Keratinocyte (primary cell): ENCODE results near the gene ZNF12. TPM values are rescaled to one million over a fixed set of nuclear protein-coding genes. Genes with fewer than 3 reads are reported as not detected.
"Not testable (repeated sequence)": the region's sequence is repeated elsewhere in the genome, so short reads cannot be mapped to it uniquely, and the experiment has no call there.

ENCODE experiments used
- DNase-seq: peaks from one replicate; pipeline ENCODE4 v3.0.0-alpha.2; 2011; ENCODE audit warnings: low read depth, missing footprints, low spot score
- FAIRE-seq: peaks from 2 replicates; lab custom pipeline; 2011; peaks lifted over from hg19 to GRCh38; lab: Jason Lieb, UNC
- H2AFZ ChIP-seq: 2 replicates; pipeline ENCODE4 v1.6.0; 2012; ENCODE audit warnings: low read length, control low read depth, inconsistent platforms; ENCODE audit not compliant: control insufficient read depth
- H3K27ac ChIP-seq: 2 replicates; pipeline ENCODE4 v1.5.1; 2011; ENCODE audit warnings: low read length; ENCODE audit not compliant: control insufficient read depth, insufficient read depth
- H3K27me3 ChIP-seq: 3 replicates; pipeline ENCODE4 v1.6.0; 2011; ENCODE audit warnings: low read length; ENCODE audit not compliant: control insufficient read depth, insufficient read depth; ENCODE audit errors: extremely low read depth
- H3K36me3 ChIP-seq, 2 experiments: 2 replicates in 1 of 2; 3 replicates in 1 of 2; pipeline ENCODE4 v1.5.1; 2011; ENCODE audit warnings: low read length in 2 of 2, mild to moderate bottlenecking in 1 of 2; ENCODE audit not compliant: control insufficient read depth in 2 of 2, insufficient read depth in 2 of 2; ENCODE audit errors: extremely low read depth in 1 of 2
- H3K4me1 ChIP-seq: 3 replicates; pipeline ENCODE4 v1.5.1; 2011; ENCODE audit warnings: low read length; ENCODE audit not compliant: control insufficient read depth, insufficient read depth; ENCODE audit errors: extremely low read depth
- H3K4me2 ChIP-seq: 3 replicates; pipeline ENCODE4 v1.6.0; 2011; ENCODE audit warnings: low read depth, low read length; ENCODE audit not compliant: control insufficient read depth, insufficient read depth; ENCODE audit errors: extremely low read depth
- H3K4me3 ChIP-seq, 3 experiments: fragments of 200-600 bp in 1 of 3; sonication (generic) in 1 of 3; 2 replicates in 2 of 3; 3 replicates in 1 of 3; pipeline ENCODE4 v1.5.1; 2011 to 2016; ENCODE audit warnings: low read length in 3 of 3, mild to moderate bottlenecking in 3 of 3, control low read depth in 2 of 3, inconsistent platforms in 1 of 3, low read depth in 1 of 3, mixed read lengths in 1 of 3, mixed run types in 1 of 3, moderate library complexity in 1 of 3; ENCODE audit not compliant: control insufficient read depth in 2 of 3, insufficient read depth in 2 of 3; ENCODE audit errors: extremely low read depth in 1 of 3
- H3K79me2 ChIP-seq: 2 replicates; pipeline ENCODE4 v1.6.0; 2012; ENCODE audit warnings: low read length; ENCODE audit not compliant: control insufficient read depth, insufficient read depth
- H3K9ac ChIP-seq: 3 replicates; pipeline ENCODE4 v1.6.0; 2011; ENCODE audit warnings: low read length; ENCODE audit not compliant: control insufficient read depth, insufficient read depth; ENCODE audit errors: extremely low read depth
- H3K9me1 ChIP-seq: 3 replicates; pipeline ENCODE4 v1.6.0; 2011; ENCODE audit warnings: low read length; ENCODE audit not compliant: control insufficient read depth, insufficient read depth; ENCODE audit errors: extremely low read depth
- H3K9me3 ChIP-seq: 2 replicates; pipeline ENCODE4 v1.5.1; 2012; ENCODE audit warnings: low read depth, low read length; ENCODE audit not compliant: control insufficient read depth
- H4K20me1 ChIP-seq: 3 replicates; pipeline ENCODE4 v1.6.0; 2011; ENCODE audit warnings: low read length; ENCODE audit not compliant: control insufficient read depth, insufficient read depth; ENCODE audit errors: extremely low read depth
- EZH2 ChIP-seq: IDR thresholded peaks from one replicate; pipeline ENCODE4 v1.6.1; 2012; ENCODE audit warnings: inconsistent platforms, mild to moderate bottlenecking, low read length, moderate library complexity
- dilution Hi-C: fragments of 300-500 bp; cut with MboI; formaldehyde crosslinking; loops from one replicate; pipeline ENCODE4 v1.7.0; 2020; ENCODE audit warnings: low sequenced_read_pairs; ENCODE audit not compliant: extremely low pct_ligation_motif_present
- polyA plus RNA-seq, 5 experiments: library from polyadenylated mRNA; depleted of rRNA in 3 of 5; stranded (reverse) in 3 of 5; stranded (forward) in 1 of 5; unstranded in 1 of 5; fragments of >200 nt; gene quantifications; 1 replicate in 1 of 5; 2 replicates in 3 of 5; 3 replicates in 1 of 5; pipeline versions ENCODE4 v1.2.1 to v1.2.3, GENCODE V29; 2011 to 2012; ENCODE audit warnings: missing spikeins in 2 of 5, low read depth in 1 of 5, low replicate concordance in 1 of 5
- TF ChIP-seq, protein P1 (sequence below), 3 experiments: IDR thresholded peaks in 1 of 3; conservative IDR thresholded peaks in 1 of 3; optimal IDR thresholded peaks in 1 of 3; 2 replicates in 2 of 3; 3 replicates in 1 of 3; pipeline versions ENCODE3 to v1.5.1; 2011; ENCODE audit warnings: low read length in 3 of 3, mild to moderate bottlenecking in 3 of 3, moderate library complexity in 2 of 3, control low read depth in 1 of 3, inconsistent platforms in 1 of 3; ENCODE audit not compliant: insufficient read depth in 2 of 3; ENCODE audit errors: extremely low read depth in 1 of 3

ZNF12 gene
- polyA plus RNA-seq, 1 donor (not counting 4 experiments of a cell fraction or from before 2014, with no cell fraction given): 12.5 TPM

DNA sequence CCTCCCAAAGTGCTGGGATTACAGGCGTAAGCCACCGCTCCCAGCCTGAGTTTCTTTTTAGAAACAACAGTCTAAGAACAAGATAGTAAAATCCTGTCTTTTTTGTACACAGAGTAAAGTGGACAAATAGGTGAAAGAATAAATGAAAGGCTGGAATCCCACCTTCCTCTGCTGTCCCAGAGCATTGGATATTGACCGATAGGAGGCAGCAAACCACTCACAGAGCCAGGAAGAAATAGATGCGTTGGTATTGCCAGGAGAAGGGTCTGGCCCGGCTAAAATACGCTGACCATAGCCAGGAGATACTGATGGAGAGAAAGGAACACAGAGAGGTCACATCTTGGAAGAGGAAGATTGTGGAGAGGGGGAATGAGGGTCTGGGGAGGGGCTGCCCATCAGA is 11.4 kb upstream of the ZNF12 start:
- Histone ChIP-seq H3K9me3 (no peaks in the 10 kb centered on the region), H4K20me1 (no peaks in the 10 kb centered on the region), H3K27me3 (no peaks in the 10 kb centered on the region), H3K4me3 (no peak overlapping the region), H3K27ac (no peak overlapping the region), H3K4me1 (no peaks in the 10 kb centered on the region), H3K9me1 (no peaks in the 10 kb centered on the region), H3K9ac (no peak overlapping the region), H3K36me3 (no peaks in the 10 kb centered on the region), H2AFZ (no peak overlapping the region), H3K4me2 (no peak overlapping the region), H3K79me2 (no peaks in the 10 kb centered on the region)
- dilution Hi-C loops: no loop called here
- FAIRE-seq: no peak
- TF ChIP-seq, protein P1, sequence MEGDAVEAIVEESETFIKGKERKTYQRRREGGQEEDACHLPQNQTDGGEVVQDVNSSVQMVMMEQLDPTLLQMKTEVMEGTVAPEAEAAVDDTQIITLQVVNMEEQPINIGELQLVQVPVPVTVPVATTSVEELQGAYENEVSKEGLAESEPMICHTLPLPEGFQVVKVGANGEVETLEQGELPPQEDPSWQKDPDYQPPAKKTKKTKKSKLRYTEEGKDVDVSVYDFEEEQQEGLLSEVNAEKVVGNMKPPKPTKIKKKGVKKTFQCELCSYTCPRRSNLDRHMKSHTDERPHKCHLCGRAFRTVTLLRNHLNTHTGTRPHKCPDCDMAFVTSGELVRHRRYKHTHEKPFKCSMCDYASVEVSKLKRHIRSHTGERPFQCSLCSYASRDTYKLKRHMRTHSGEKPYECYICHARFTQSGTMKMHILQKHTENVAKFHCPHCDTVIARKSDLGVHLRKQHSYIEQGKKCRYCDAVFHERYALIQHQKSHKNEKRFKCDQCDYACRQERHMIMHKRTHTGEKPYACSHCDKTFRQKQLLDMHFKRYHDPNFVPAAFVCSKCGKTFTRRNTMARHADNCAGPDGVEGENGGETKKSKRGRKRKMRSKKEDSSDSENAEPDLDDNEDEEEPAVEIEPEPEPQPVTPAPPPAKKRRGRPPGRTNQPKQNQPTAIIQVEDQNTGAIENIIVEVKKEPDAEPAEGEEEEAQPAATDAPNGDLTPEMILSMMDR (optimal IDR thresholded peaks at IDR 0.05 in 1 of 3, IDR thresholded peaks at IDR 0.05 in 1 of 3, conservative IDR thresholded peaks at IDR 0.05 in 1 of 3; ENCODE audit: extremely low read depth in 1 of 3, insufficient read depth in 2 of 3, low read length in 3 of 3): no peak
- DNase-seq: no peak

DNA sequence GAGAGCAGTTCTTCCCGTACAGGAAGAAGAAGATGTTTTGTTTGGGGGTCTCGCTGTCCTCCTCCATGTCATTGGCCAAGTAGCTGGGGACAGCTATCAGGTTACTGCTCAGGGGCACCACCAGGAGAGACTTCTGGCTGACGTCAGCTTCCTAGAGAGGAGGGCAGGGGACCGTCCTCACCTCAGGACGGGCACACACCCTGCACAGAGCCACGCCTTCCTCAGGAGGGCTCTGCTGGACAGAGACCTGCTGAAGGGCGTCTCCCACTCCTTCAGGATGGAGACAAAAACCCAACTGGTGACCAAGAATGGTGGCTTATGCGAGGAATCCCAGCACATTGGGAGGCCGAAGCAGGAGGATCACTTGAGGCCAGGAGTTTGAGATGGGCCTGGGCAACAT is 9.2 kb upstream of the ZNF12 start:
- H2AFZ ChIP-seq, H3K9ac ChIP-seq, H3K27me3 ChIP-seq, H3K36me3 ChIP-seq, H3K4me1 ChIP-seq, H4K20me1 ChIP-seq, H3K9me1 ChIP-seq, H3K4me3 ChIP-seq, H3K27ac ChIP-seq, dilution Hi-C loops, DNase-seq, FAIRE-seq, H3K4me2 ChIP-seq, H3K79me2 ChIP-seq, H3K9me3 ChIP-seq: not testable (repeated sequence)

DNA sequence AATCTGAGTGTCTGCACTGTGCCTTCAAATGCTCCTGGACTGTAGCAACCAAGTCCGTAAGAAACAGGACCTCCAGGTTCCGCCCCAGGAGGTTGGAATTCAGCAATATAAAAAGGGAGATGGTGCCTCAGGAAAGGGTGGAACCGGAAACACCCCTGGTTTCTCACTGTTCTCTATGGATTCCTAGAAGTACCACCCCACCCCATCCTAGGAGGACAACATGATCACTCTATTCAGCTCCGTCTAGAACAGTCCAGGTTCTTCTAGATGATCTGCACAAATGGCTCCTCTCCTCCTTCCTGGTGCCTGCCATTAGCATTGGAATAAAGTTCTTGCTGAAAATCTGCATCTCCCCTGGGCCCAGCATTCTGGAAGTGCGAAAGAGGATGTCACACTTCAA is 7.6 kb upstream of the ZNF12 start:
- H2AFZ ChIP-seq: no peak overlapping the region
- no peak overlapping the region for H3K9ac ChIP-seq
- H3K27ac ChIP-seq: no peak overlapping the region
- H3K4me2 ChIP-seq: no peak overlapping the region
- H3K79me2 ChIP-seq: no peaks in the 10 kb centered on the region
- DNase-seq (no peak), FAIRE-seq (no peak)
- TF ChIP-seq, protein P1 (optimal IDR thresholded peaks at IDR 0.05 in 1 of 3, IDR thresholded peaks at IDR 0.05 in 1 of 3, conservative IDR thresholded peaks at IDR 0.05 in 1 of 3; ENCODE audit: extremely low read depth in 1 of 3, insufficient read depth in 2 of 3, low read length in 3 of 3): no peak
- no peak for TF ChIP-seq EZH2
- no peaks in the 10 kb centered on the region for H3K9me3 ChIP-seq
- no peaks in the 10 kb centered on the region for H3K36me3 ChIP-seq
- dilution Hi-C loops: no loop called here
- no peaks in the 10 kb centered on the region for H4K20me1 ChIP-seq
- H3K9me1 ChIP-seq: no peaks in the 10 kb centered on the region
- H3K27me3 ChIP-seq: no peaks in the 10 kb centered on the region
- H3K4me1 ChIP-seq: no peaks in the 10 kb centered on the region
- no peak overlapping the region for H3K4me3 ChIP-seq
